GM18511 (cell line): ENCODE measurements around the gene SBNO2.

Experiments used
- ATAC-seq: cut with Tn5 transposase; IDR thresholded peaks from one replicate; pipeline ENCODE4 v1.9.1; 2021; ENCODE audit warnings: mild to moderate bottlenecking, moderate library complexity; ENCODE audit not compliant: unreplicated experiment

Gene SBNO2

GRCh38 chr19:1063030-1063908 lies 110.8 kb downstream of the SBNO2 start:
- no peak for ATAC-seq

GRCh38 chr19:1062387-1063029 lies 111.6 kb downstream of the SBNO2 start:
- ATAC-seq, result no peak

- no peak for ATAC-seq
Observed at GRCh38 chr19:1061987-1062386, 112.1 kb downstream of the SBNO2 start.

- ATAC-seq, result no peak
Observed at GRCh38 chr19:1060689-1061088, 113.4 kb downstream of the SBNO2 start.

- ATAC-seq, result no peak
Observed at GRCh38 chr19:1058112-1058511, 116.0 kb downstream of the SBNO2 start.
